ENCODE data around the gene UBE2E3.

GRCh38 chr2:180971811-180972210, 8.6 kb upstream of the UBE2E3 start:
- no peak for TF ChIP-seq SIN3A (IDR thresholded peaks at IDR 0.05; ENCODE audit: borderline replicate concordance, insufficient read depth, low read depth, low read length)
- no peak for TF ChIP-seq TCF7L2 (IDR thresholded peaks at IDR 0.05; ENCODE audit: low read depth, low read length)
- TF ChIP-seq CTCF (IDR thresholded peaks at IDR 0.05) = no peak

Measured in Panc1 (cell line).